CD8-positive, alpha-beta memory T cell (primary cell): Measurements from ENCODE around the gene DNASE1L1. TPM values are rescaled to one million over a fixed set of nuclear protein-coding genes. Genes with fewer than 3 reads are reported as not detected.
A peak's percentile ranks its signal among the peaks of the same experiment; 100 is the strongest.
"Not testable (repeated sequence)": the region's sequence is repeated elsewhere in the genome, so short reads cannot be mapped to it uniquely, and the experiment has no call there.

ENCODE experiments used
- CTCF ChIA-PET: fragments of 350-600 bp; sonication (Branson Sonifier 250); formaldehyde crosslinking; loops from one replicate; lab custom pipeline; 2021; ENCODE audit warnings: antibody characterized with exemption; lab: Charles Lee
- POLR2A ChIA-PET: fragments of 350-600 bp; sonication (Branson Sonifier 250); formaldehyde crosslinking; loops from one replicate; lab custom pipeline; 2021; ENCODE audit warnings: antibody characterized with exemption; lab: Charles Lee
- DNase-seq, 5 donors: peaks; one replicate each; pipeline versions ENCODE4 v3.0.0 to v3.0.0-alpha.2; 2020 to 2022; ENCODE audit warnings: mixed read lengths in 1 of 5
- H3K27ac ChIP-seq: one replicate; pipeline ENCODE4 v1.7.0; 2013; ENCODE audit warnings: low read depth, mild to moderate bottlenecking, low read length, moderate library complexity
- H3K27me3 ChIP-seq: 2 replicates; pipeline ENCODE4 v1.7.0; 2013; ENCODE audit warnings: low read length, mild to moderate bottlenecking; ENCODE audit not compliant: insufficient read depth, poor library complexity, severe bottlenecking
- H3K36me3 ChIP-seq: 2 replicates; pipeline ENCODE4 v1.7.0; 2013; ENCODE audit warnings: mild to moderate bottlenecking, low read length, moderate library complexity; ENCODE audit not compliant: insufficient read depth
- H3K4me1 ChIP-seq: 2 replicates; pipeline ENCODE4 v1.7.0; 2013; ENCODE audit warnings: mild to moderate bottlenecking, low read length, moderate library complexity; ENCODE audit not compliant: insufficient read depth
- H3K4me3 ChIP-seq: 2 replicates; pipeline ENCODE4 v1.7.0; 2013; ENCODE audit warnings: mild to moderate bottlenecking, low read length
- H3K9me3 ChIP-seq: 2 replicates; pipeline ENCODE4 v1.7.0; 2013; ENCODE audit warnings: mild to moderate bottlenecking, low read length
- H3K27ac Mint-ChIP-seq, 8 donors: one replicate each; pipeline ENCODE4 v1.8.0; 2020 to 2021; ENCODE audit warnings: mixed read lengths in 8 of 8, mild to moderate bottlenecking in 6 of 8, inconsistent platforms in 3 of 8, moderate library complexity in 3 of 8
- H3K27me3 Mint-ChIP-seq, 2 donors: one replicate each; pipeline ENCODE4 v1.8.0; 2020 to 2021; ENCODE audit warnings: mixed read lengths in 2 of 2, mild to moderate bottlenecking in 1 of 2, moderate library complexity in 1 of 2
- H3K36me3 Mint-ChIP-seq, 3 donors: one replicate each; pipeline ENCODE4 v1.8.0; 2020 to 2021; ENCODE audit warnings: mixed read lengths in 3 of 3, inconsistent platforms in 1 of 3, mild to moderate bottlenecking in 1 of 3
- H3K4me1 Mint-ChIP-seq, 3 donors: one replicate each; pipeline ENCODE4 v1.8.0; 2020 to 2021; ENCODE audit warnings: mixed read lengths in 3 of 3, inconsistent platforms in 1 of 3, mild to moderate bottlenecking in 1 of 3
- H3K4me3 Mint-ChIP-seq, 7 donors: one replicate each; pipeline ENCODE4 v1.8.0; 2020 to 2021; ENCODE audit warnings: mixed read lengths in 7 of 7, mild to moderate bottlenecking in 6 of 7, moderate library complexity in 4 of 7, inconsistent platforms in 2 of 7
- H3K9me3 Mint-ChIP-seq, 5 donors: one replicate each; pipeline ENCODE4 v1.8.0; 2020 to 2022; ENCODE audit warnings: mixed read lengths in 5 of 5, mild to moderate bottlenecking in 3 of 5, moderate library complexity in 2 of 5, inconsistent platforms in 1 of 5
- polyA plus RNA-seq: library from polyadenylated mRNA; unstranded; fragments of 300-500 nt; fragmentation: Illumina TruSeq; gene quantifications from one replicate; pipeline ENCODE4 v1.2.3, GENCODE V29; 2021
- total RNA-seq, 2 experiments: library from RNA; stranded (reverse); gene quantifications; one replicate each; pipeline ENCODE4 v1.2.3, GENCODE V29; 2021

The DNASE1L1 gene
- total and polyA plus RNA-seq, 3 experiments from 2014 or later = 9.8 to 19.1 (median 10.1) TPM

DNA sequence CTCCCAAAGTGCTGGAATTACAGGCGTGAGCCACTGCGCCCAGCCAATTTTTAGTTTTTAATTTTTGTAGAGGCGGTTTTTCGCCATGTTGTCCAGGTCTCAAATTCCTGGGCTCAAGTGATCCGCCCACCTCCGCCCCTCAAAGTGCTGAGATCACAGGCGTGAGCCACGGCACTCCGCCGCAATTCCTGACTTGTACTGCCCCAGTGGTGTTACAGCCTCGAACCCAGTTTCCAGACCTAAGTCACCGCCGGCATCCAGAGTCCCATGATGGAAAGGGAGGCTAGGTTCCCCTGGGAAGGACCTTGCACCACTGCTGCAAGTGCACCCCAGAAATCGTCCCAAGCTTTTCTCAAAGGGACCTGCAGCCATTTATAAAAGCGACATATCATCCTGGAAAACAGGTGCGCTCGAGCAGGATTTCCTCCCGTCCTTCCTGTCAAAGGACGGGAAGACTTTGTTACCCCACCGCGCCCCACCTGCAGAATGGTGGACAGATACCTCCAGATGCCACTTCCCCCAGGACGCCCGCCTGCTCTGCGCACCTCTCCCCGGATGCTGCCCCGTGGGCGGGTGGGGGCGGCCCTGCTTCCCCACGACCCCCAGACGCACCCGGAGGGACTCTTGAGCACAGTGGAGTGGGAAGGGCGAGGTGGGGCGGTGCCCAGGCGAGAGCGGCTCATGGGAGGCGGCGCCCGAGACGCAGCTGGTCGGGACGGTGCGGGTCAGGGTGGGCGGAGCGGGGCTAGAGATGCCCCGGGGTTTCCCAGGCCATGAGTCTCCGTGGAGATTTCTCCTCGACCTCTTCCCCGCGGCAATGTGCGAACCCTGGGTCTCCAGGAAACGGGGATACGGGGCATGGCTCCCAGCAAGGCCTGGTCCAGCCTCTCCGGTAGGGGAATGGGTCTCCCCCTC is 11.8 kb downstream of the DNASE1L1 start:
- Histone ChIP-seq H3K27me3 (no peaks in the 10 kb centered on the region), H3K9me3 (no peaks in the 10 kb centered on the region), H3K4me1 (peaks cover 14% of the 10 kb centered on the region), H3K4me3 (peak overlapping the region; percentile 89), H3K27ac (peak overlapping the region; percentile 98), H3K36me3 (peaks cover 22% of the 10 kb centered on the region)
- ChIA-PET POLR2A (interaction anchor here (0.6 to 2.9 kb wide), 13 partner anchors 15 to 426 kb away, joined by 3 to 20 read pairs (median 5); partner anchors contain the start of genes EMD, FAM3A, FLNA and HCFC1), CTCF (interaction anchor here (0.9 to 2.8 kb wide), 8 partner anchors 14 to 262 kb away, joined by 3 to 12 read pairs (median 6); partner anchors contain the start of gene TAFAZZIN)
- Mint-ChIP-seq H3K4me3 (peak overlapping the region; percentile 90 to 99 (median 97)), H3K27ac (peak overlapping the region; percentile 92 to 100 (median 99)), H3K27me3 (peaks cover 0 to 13% of the 10 kb centered on the region in 2 donors), H3K9me3 (no peaks in the 10 kb centered on the region), H3K36me3 (peaks cover 11 to 38% (median 11%) of the 10 kb centered on the region in 3 donors), H3K4me1 (peaks cover 19 to 33% (median 23%) of the 10 kb centered on the region in 3 donors)
- DNase-seq = peak in 4 of 5 donors; percentile 30 to 67 (median 51)

DNA sequence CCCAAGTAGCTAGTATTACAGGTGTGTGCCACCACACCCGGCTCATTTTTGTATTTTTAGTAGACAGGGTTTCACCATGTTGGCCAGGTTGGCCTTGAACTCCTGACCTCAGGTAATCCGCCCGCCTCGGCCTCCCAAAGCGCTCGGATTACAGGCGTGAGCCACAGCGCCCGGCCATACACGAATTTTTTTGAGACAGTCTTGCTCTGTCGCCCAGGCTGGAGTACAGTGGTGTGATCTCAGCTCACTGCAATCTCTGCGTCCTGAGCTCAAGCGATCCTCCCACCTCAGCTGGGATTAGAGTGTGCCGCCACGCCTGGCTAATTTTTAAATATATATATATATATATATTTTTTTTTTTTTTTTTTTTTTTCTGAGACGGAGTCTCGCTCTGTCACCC is 12.7 kb downstream of the DNASE1L1 start:
- H3K27me3 ChIP-seq, H3K4me3 ChIP-seq, H3K9me3 Mint-ChIP-seq, H3K9me3 ChIP-seq, H3K27ac ChIP-seq, DNase-seq: not testable (repeated sequence)
- Mint-ChIP-seq H3K27ac (peak overlapping the region in 2 of 8 donors; percentile 35 to 97), H3K27me3 (peaks cover 0 to 12% of the 10 kb centered on the region in 2 donors), H3K4me3 (peak overlapping the region in 2 of 7 donors; percentile 41 to 79), H3K4me1 (peaks cover 19 to 32% (median 23%) of the 10 kb centered on the region in 3 donors), H3K36me3 (peaks cover 11 to 33% (median 11%) of the 10 kb centered on the region in 3 donors)
- Histone ChIP-seq H3K36me3 (peaks cover 21% of the 10 kb centered on the region), H3K4me1 (peaks cover 14% of the 10 kb centered on the region)
- CTCF ChIA-PET = interaction anchor here (0.7 kb wide), 1 partner anchor 383 kb away, joined by 3 read pairs; no protein-coding TSS in a partner anchor
- POLR2A ChIA-PET = interaction anchor here (0.7 kb wide), 3 partner anchors 15 to 129 kb away, joined by 3 read pairs; partner anchors contain the start of gene EMD

DNA sequence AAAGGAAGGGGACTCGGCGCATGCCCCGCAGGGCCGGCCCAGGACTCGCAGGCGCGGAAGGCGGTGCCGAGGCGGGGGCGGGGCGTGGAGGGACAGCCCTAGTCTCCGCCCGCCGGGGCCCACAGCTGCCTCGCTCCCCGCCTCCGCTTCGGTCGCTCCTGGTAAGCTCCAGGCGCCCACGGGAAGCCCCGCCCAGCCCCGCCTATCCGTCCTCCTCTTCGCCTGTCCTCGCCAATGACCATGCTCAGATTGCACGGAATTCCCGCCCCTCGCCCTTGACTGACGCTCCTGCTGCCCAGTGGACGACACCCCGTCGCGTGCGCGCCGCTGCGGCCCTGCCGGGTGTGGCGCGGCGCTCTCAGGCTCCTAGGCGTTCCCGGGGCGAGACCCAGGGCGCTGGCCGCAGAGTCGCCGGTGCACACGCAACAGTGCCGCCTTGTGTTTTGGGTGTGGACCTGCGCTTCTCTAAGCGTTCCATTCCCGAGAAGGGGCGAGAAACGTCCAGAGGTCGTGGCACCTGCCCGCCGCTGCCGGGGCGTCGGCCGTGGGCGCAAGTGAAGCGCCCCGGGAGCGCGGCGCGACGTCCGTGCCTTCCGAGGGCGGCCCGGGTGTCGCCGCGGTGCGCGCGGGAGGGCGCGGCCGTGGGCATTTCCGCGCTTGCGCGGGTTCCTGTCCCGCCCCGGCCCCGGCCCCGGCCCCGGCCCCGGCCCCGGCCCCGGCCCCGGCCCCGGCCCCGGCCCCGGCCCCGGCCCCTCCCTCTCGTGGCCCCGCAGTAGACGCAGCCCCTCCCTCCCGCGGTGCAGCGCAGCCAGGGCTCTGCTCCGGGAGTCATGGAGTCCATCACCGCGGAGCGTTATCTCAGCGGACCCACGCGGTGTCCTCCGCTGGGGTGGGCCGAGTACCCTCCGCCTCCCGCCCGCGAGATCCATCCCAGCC is 19.0 kb downstream of the DNASE1L1 start:
- H3K27ac ChIP-seq, H3K9me3 ChIP-seq, H3K9me3 Mint-ChIP-seq, H3K36me3 ChIP-seq, H3K27me3 Mint-ChIP-seq, H3K4me1 Mint-ChIP-seq, CTCF ChIA-PET, H3K27me3 ChIP-seq, H3K4me1 ChIP-seq, H3K4me3 ChIP-seq, POLR2A ChIA-PET, H3K36me3 Mint-ChIP-seq, H3K27ac Mint-ChIP-seq, H3K4me3 Mint-ChIP-seq: not testable (repeated sequence)
- DNase-seq = peak in 1 of 5 donors; percentile 59

DNA sequence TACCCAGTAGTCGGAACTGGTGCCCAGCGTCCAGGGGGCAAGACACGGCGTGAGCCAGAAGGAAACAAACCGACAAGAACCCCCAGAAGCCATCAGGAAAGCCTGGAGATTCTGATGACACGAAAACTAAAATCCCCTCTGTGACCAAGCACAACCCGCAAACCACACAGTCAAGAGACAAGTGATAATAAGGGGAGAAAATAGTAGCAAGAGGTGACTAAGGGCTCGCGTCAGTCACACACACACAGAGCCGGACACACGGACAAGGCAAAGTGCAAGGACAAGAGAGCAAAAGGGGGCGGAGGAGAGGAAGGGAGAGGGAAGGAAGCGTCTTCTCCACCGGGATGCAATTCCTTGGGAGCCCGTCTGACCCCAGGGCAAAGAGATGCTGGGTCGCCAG is 20.4 kb downstream of the DNASE1L1 start:
- not testable (repeated sequence) for DNase-seq

DNA sequence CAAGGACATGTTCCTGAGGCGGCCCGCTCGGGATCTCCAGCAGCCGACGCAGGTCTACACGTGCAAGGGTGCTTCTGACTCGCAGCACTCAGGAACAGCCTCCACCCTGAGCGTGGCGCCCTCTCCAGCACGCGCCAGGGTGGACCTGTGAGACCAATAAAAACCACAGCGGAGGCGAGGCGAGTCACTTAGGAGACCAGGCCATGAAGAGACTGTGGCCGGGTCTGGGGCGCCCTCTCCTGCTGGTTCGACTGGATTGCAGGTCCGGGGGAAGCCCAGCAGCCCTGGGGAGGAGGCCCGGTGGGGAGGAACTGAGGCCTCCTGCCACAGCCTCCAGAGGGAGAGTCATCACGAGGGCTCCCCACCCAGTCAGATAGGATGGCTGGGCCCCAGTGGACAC is 21.0 kb downstream of the DNASE1L1 start:
- DNase-seq, H3K36me3 Mint-ChIP-seq, H3K27ac Mint-ChIP-seq, H3K27ac ChIP-seq, H3K4me3 ChIP-seq, H3K9me3 ChIP-seq, POLR2A ChIA-PET, H3K4me1 ChIP-seq, H3K27me3 ChIP-seq, H3K4me3 Mint-ChIP-seq, H3K27me3 Mint-ChIP-seq, H3K9me3 Mint-ChIP-seq, H3K36me3 ChIP-seq, H3K4me1 Mint-ChIP-seq, CTCF ChIA-PET: not testable (repeated sequence)

More for the DNA sequence above, 20.4 kb downstream of the DNASE1L1 start:
- H3K9me3 ChIP-seq, H3K36me3 ChIP-seq, H3K36me3 Mint-ChIP-seq, H3K27me3 ChIP-seq, H3K27ac Mint-ChIP-seq, H3K4me1 ChIP-seq, H3K9me3 Mint-ChIP-seq, H3K4me3 ChIP-seq, POLR2A ChIA-PET, H3K27me3 Mint-ChIP-seq, H3K4me1 Mint-ChIP-seq, H3K4me3 Mint-ChIP-seq, CTCF ChIA-PET, H3K27ac ChIP-seq: not testable (repeated sequence)

DNA sequence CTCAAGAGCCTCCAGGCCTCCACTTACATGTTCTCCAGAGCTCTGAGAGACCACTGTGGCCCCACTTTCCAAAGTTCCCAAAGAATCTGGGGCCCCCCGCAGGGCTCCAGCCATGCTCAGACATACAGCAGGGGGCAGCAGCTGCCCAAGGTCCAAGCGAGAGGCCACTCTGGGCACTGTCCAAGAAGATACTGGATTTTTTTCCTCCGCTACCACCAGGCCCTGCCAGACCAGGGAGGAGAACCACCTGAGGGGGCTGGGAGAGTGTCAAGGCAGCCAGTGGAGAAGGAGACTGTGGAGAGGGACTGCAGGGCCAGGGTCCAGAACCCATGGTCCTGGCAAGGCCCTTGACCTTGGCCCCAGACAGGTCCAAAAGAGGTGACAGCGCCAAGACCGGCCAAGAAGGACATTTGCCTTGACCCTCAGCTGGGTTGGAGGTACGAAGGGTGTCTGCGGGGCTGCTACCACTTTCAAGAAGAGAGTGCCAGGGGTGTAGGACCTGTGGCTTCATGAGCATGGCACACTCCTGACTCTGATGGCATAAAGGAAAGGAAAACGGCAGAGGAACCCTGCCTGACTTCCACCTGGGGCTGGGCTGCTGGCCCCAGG is 24.7 kb downstream of the DNASE1L1 start:
- Histone ChIP-seq H3K9me3 (no peaks in the 10 kb centered on the region), H3K27ac (no peak overlapping the region), H3K4me1 (peaks cover 12% of the 10 kb centered on the region), H3K36me3 (no peaks in the 10 kb centered on the region), H3K4me3 (no peak overlapping the region), H3K27me3 (no peaks in the 10 kb centered on the region)
- H3K27ac Mint-ChIP-seq = peak overlapping the region in 3 of 8 donors; percentile 66 to 99 (median 72)
- POLR2A ChIA-PET = interaction anchor here (0.8 to 1.2 kb wide), 3 partner anchors 11 to 18 kb away, joined by 3 to 5 read pairs (median 3); no protein-coding TSS in a partner anchor
- CTCF ChIA-PET = interaction anchor here (2.6 kb wide), 1 partner anchor 11 kb away, joined by 11 read pairs; no protein-coding TSS in a partner anchor
- peaks cover 0 to 22% (median 2%) of the 10 kb centered on the region in 3 donors for H3K36me3 Mint-ChIP-seq
- DNase-seq = no peak
- H3K27me3 Mint-ChIP-seq = peaks cover 0 to 4% of the 10 kb centered on the region in 2 donors
- no peaks in the 10 kb centered on the region for H3K9me3 Mint-ChIP-seq
- H3K4me3 Mint-ChIP-seq = peak overlapping the region in 2 of 7 donors; percentile 48 to 79
- peaks cover 4 to 17% (median 13%) of the 10 kb centered on the region in 3 donors for H3K4me1 Mint-ChIP-seq
